Small intestine (tissue), 7 donors: ENCODE measurements around the gene PKDCC. TPM values are rescaled to one million over a fixed set of nuclear protein-coding genes. Genes with fewer than 3 reads are reported as not detected.

Experiments used
- DNase-seq, 2 donors: peaks; one replicate each; pipeline versions ENCODE4 v3.0.0 to v3.0.0-alpha.2; 2013
- FAIRE-seq: peaks from 2 replicates; lab custom pipeline; 2012; peaks lifted over from hg19 to GRCh38; lab: Jason Lieb, UNC
- H3K27ac ChIP-seq, 3 donors: one replicate each; pipeline ENCODE4 v1.5.1; 2013; ENCODE audit warnings: low read length in 2 of 3, mild to moderate bottlenecking in 2 of 3, control low read depth in 1 of 3, inconsistent platforms in 1 of 3, low read depth in 1 of 3, moderate library complexity in 1 of 3
- H3K27me3 ChIP-seq, 3 donors: one replicate each; pipeline ENCODE4 v1.6.1; 2013; ENCODE audit warnings: low read length in 3 of 3, inconsistent platforms in 1 of 3; ENCODE audit not compliant: control insufficient read depth in 3 of 3, insufficient read depth in 3 of 3
- H3K36me3 ChIP-seq, 3 donors: one replicate each; pipeline ENCODE4 v1.6.1; 2013; ENCODE audit warnings: low read length in 3 of 3, inconsistent platforms in 1 of 3, low read depth in 1 of 3, mild to moderate bottlenecking in 1 of 3, moderate library complexity in 1 of 3; ENCODE audit not compliant: control insufficient read depth in 3 of 3, insufficient read depth in 2 of 3
- H3K4me1 ChIP-seq, 3 donors: one replicate each; pipeline ENCODE4 v1.6.1; 2013; ENCODE audit warnings: low read length in 2 of 3, inconsistent platforms in 1 of 3, low read depth in 1 of 3, mild to moderate bottlenecking in 1 of 3, moderate library complexity in 1 of 3; ENCODE audit not compliant: control insufficient read depth in 3 of 3, insufficient read depth in 2 of 3
- H3K4me3 ChIP-seq, 3 donors: one replicate each; pipeline ENCODE4 v1.5.1; 2013; ENCODE audit warnings: low read length in 3 of 3, control low read depth in 1 of 3, inconsistent platforms in 1 of 3, low read depth in 1 of 3, mild to moderate bottlenecking in 1 of 3, moderate library complexity in 1 of 3
- H3K9me3 ChIP-seq, 2 donors: one replicate each; pipeline ENCODE4 v1.6.1; 2013; ENCODE audit warnings: low read depth in 1 of 2, low read length in 1 of 2; ENCODE audit not compliant: control insufficient read depth in 2 of 2, insufficient read depth in 1 of 2
- WGBS, 3 donors: extraction: QIAGEN DNeasy Blood & Tissue Kit; methylation state at CpG; one replicate each; pipeline ENCODE4 v1.1.7; 2013; 5-methylcytosine and 5-hydroxymethylcytosine counted together
- polyA plus RNA-seq, 4 donors: library from polyadenylated mRNA; stranded (reverse) in 3 of 4; unstranded in 1 of 4; fragments of 200-250 nt in 3 of 4; fragments of 120-200 nt in 1 of 4; gene quantifications; one replicate each; pipeline versions ENCODE4 v1.2.1 to v1.2.3, GENCODE V29; 2013
- donor health status: healthy with polysubstance abuse.
- donor health status: control.
- donor health status: control.
- donor health status: Bipolar disorder and iron deficiency.
- donor health status: healthy.

PKDCC gene
- polyA plus RNA-seq, 4 donors = 7.8 to 273 (median 71.6) TPM

DNA sequence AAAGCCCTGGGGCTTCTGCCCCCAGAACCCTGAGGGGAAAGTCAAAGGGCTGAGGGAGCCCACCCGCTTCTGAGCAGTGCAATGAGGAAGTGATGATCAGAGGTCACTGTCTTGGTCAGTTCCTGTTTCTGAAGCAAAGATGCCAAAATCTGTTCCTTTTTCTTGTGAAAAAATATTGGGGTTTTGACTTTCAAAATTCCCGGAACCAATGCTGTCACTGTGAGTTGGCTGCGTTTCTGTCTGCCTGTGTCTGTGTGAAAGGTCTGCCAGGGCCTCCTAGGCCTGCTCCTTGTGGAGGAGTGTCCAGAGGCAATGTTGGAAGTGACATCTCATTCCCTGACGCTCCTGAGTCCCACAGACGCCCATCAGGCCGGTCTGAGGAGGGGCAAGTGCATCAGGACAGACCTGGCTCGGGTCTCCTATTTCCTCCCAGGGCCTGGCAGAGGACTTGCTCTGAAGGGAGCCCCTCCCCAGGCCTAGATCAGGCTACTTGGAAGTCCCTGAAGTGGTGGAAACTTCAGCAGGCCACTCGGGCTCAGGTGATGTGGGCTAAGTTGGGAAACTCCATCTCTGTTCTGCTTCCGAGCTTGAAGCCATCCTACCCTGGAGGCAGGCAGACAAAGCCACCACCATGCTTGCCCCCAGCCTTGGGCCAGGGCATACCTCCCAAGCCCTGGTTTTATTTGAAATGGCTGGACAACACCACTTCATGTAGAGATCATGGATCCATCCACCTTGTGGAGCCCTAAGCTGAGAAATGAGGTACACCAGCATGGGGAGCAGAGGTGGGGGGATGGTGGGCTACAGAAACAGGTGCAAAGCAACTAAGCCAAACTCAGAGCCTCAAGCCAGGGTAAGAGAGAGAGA, 51.0 kb downstream of the PKDCC start:
- no peak for DNase-seq
- Histone ChIP-seq H3K4me1 (peaks cover 0 to 21% (median 0%) of the 10 kb centered on the region in 3 donors), H3K27ac (peak overlapping the region in 2 of 3 donors; percentile 25 to 74), H3K4me3 (no peak overlapping the region), H3K36me3 (no peaks in the 10 kb centered on the region), H3K27me3 (no peaks in the 10 kb centered on the region), H3K9me3 (peaks cover 0 to 12% of the 10 kb centered on the region in 2 donors)
- WGBS, 3 donors = 59 to 86% (median 79%) methylated on average over 9 of the region's 9 CpGs
- FAIRE-seq = no peak

GRCh38 chr2:42099438-42100173, 51.8 kb downstream of the PKDCC start:
- 85 to 94% (median 88%) methylated on average over 6 of the region's 6 CpGs for WGBS, 3 donors
- Histone ChIP-seq H3K27me3 (no peaks in the 10 kb centered on the region), H3K27ac (peak overlapping the region in 1 of 3 donors; percentile 74), H3K4me3 (no peak overlapping the region), H3K36me3 (no peaks in the 10 kb centered on the region), H3K4me1 (peaks cover 0 to 28% (median 2%) of the 10 kb centered on the region in 3 donors), H3K9me3 (peaks cover 0 to 12% of the 10 kb centered on the region in 2 donors)
- DNase-seq (no peak), FAIRE-seq (no peak)

DNA sequence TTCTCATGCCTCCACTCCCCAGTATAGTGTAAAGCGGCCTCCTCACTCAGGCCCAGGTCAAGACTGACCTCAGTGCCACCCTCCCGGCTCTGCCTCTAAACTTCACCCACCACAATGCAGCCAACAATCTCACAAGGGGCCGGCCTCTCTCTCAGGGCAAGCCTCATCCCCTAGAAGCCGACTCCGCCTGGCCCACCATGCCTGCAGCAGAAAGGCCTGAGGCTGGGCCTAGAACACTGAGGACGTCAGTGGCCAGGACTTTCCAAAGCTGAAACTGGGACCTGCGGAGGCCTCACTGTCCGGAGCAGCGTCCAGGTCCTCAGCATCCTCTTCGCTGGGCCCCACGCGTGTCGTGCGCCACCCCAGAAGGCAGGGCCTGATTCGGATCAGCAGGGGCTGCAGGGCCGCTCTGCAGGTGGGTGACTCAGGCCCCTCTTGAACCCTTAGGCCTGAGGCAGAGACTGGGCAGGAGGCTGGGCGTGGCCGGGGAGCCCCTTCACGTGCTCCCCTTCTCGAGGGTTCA, 52.9 kb downstream of the PKDCC start:
- Histone ChIP-seq H3K4me3 (peak overlapping the region in 1 of 3 donors; percentile 67), H3K4me1 (peaks cover 0 to 33% (median 3%) of the 10 kb centered on the region in 3 donors), H3K27me3 (no peaks in the 10 kb centered on the region), H3K36me3 (no peaks in the 10 kb centered on the region), H3K9me3 (peaks cover 0 to 12% of the 10 kb centered on the region in 2 donors), H3K27ac (peak overlapping the region in 1 of 3 donors; percentile 24)
- no peak for FAIRE-seq
- WGBS, 3 donors = 76 to 82% (median 82%) methylated on average over 20 of the region's 20 CpGs
- DNase-seq = no peak

- H3K4me1 ChIP-seq = peaks cover 0 to 35% (median 3%) of the 10 kb centered on the region in 3 donors
- DNase-seq = peak; percentile 58 to 80
- WGBS, 3 donors = 7 to 9% (median 8%) methylated on average over 55 to 77 of the region's 77 CpGs
- H3K27ac ChIP-seq = peak overlapping the region; percentile 62 to 93 (median 87)
- no peaks in the 10 kb centered on the region for H3K27me3 ChIP-seq
- H3K36me3 ChIP-seq = no peaks in the 10 kb centered on the region
- peaks cover 0 to 12% of the 10 kb centered on the region in 2 donors for H3K9me3 ChIP-seq
- FAIRE-seq = no peak
- H3K4me3 ChIP-seq = peak overlapping the region in 2 of 3 donors; percentile 34 to 67
Observed at GRCh38 chr2:42101206-42102023, 53.6 kb downstream of the PKDCC start.

- no peaks in the 10 kb centered on the region for H3K27me3 ChIP-seq
- H3K4me3 ChIP-seq = peak overlapping the region in 2 of 3 donors; percentile 34 to 67
- FAIRE-seq (no peak), DNase-seq (peak; percentile 62 to 93)
- peak overlapping the region; percentile 62 to 93 (median 87) for H3K27ac ChIP-seq
- H3K36me3 ChIP-seq = no peaks in the 10 kb centered on the region
- 6 to 22% (median 13%) methylated on average over 31 to 33 of the region's 33 CpGs for WGBS, 3 donors
- peaks cover 0 to 12% of the 10 kb centered on the region in 2 donors for H3K9me3 ChIP-seq
- H3K4me1 ChIP-seq = peaks cover 0 to 35% (median 3%) of the 10 kb centered on the region in 3 donors
Observed at GRCh38 chr2:42102024-42102590, 54.3 kb downstream of the PKDCC start.

DNA sequence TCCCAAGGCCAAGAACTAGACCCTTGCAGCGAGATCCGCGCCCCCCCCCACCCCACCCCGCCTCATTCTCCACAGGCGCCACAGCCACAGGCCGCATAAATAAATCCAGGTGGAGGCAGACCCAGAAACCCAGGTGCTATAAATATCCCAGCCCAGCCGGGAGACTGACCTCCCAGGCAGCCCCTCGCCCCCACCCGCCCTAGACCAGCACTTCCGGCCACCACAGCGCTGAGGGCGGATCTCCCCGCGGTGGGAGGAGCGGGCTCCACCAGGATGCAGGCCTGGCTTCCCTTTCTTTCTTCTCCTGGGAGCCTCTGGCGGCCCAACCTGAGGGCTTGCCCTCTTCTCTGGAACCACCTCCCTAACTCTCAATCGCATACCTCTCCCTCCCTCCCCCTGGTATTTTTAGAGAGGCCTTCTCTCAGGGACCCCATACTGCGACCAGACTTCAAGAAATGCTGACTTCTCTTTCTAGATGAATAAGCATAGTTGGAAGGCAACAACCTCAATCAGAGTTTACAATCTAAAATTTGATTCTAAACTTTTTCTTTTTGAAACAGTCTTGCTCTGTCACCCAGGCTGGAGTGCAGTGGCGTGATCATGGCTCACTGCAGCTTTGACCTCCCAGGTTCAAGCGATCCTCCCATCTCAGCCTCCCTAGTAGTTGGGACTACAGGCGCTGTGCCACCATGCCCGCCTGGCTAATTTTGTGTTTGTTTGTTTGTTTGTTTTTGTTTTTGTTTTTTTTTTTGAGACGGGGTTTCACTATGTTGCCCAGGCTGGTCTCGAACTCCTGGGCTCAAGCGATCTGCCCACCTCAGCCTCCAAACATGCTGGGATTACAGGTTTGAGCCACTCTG, 55.0 kb downstream of the PKDCC start:
- H3K4me1 ChIP-seq = peaks cover 0 to 35% (median 3%) of the 10 kb centered on the region in 3 donors
- H3K27me3 ChIP-seq = no peaks in the 10 kb centered on the region
- H3K9me3 ChIP-seq = peaks cover 0 to 12% of the 10 kb centered on the region in 2 donors
- peak overlapping the region in 2 of 3 donors; percentile 0 to 34 for H3K4me3 ChIP-seq
- no peak for FAIRE-seq
- 46 to 71% (median 54%) methylated on average over 19 to 25 of the region's 25 CpGs for WGBS, 3 donors
- DNase-seq = peak in 1 of 2 donors; percentile 80
- peak overlapping the region; percentile 58 to 93 (median 87) for H3K27ac ChIP-seq
- no peaks in the 10 kb centered on the region for H3K36me3 ChIP-seq

DNA sequence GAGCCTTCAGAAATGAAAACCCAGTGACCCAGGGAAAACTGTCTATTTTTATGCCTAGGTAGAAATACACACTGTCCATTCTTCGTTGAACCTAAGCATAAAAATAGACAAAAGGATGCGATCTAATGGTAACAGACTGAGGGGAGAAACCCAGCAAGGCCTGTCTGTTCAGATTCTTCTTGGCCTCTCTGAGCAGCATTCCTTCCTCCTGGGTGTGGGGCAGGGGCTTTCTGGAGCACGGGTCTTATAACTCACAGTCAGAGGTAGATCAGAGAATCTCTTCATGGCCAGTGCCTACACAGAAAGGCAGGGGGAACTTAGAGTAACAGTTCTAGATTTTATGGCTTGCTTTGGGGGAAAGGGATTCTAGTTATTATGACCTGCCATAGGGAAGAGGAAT, 56.0 kb downstream of the PKDCC start:
- FAIRE-seq = no peak
- Histone ChIP-seq H3K4me1 (peaks cover 0 to 35% (median 3%) of the 10 kb centered on the region in 3 donors), H3K36me3 (no peaks in the 10 kb centered on the region), H3K9me3 (peaks cover 0 to 12% of the 10 kb centered on the region in 2 donors), H3K4me3 (no peak overlapping the region), H3K27ac (peak overlapping the region in 1 of 3 donors; percentile 5), H3K27me3 (no peaks in the 10 kb centered on the region)
- 53 to 72% (median 66%) methylated on average over 3 of the region's 3 CpGs for WGBS, 3 donors
- DNase-seq = no peak
